A549 (cell line): ENCODE measurements around the gene MED10.

Experiments
- CBX2 ChIP-seq: fragments of 200-600 bp; sonication (generic); IDR thresholded peaks from 2 replicates; pipeline ENCODE4 v1.6.1; 2016; ENCODE audit warnings: low read depth, mild to moderate bottlenecking, borderline replicate concordance
- CTCF ChIP-seq: fragments of >200 bp; sonication (Bioruptor Twin); formaldehyde crosslinking; IDR thresholded peaks from 3 replicates; pipeline ENCODE4 v1.5.1; 2016
- EHMT2 ChIP-seq: fragments of 200-600 bp; sonication (generic); IDR thresholded peaks from 2 replicates; pipeline ENCODE4 v1.6.1; 2016; ENCODE audit warnings: antibody characterized with exemption, low read depth, mild to moderate bottlenecking, moderate library complexity
- ESRRA ChIP-seq: fragments of 150-350 bp; IDR thresholded peaks from 2 replicates; pipeline ENCODE4 v1.6.1; 2014; ENCODE audit warnings: mild to moderate bottlenecking, low read length, borderline replicate concordance
- MAFK ChIP-seq: fragments of 450-650 bp; IDR thresholded peaks from 2 replicates; pipeline ENCODE4 v1.6.1; 2014; ENCODE audit not compliant: partially characterized antibody
- MAX ChIP-seq: IDR thresholded peaks from 2 replicates; pipeline ENCODE4 v1.6.1; 2012
- POLR2A ChIP-seq: IDR thresholded peaks from 2 replicates; pipeline ENCODE4 v1.6.1; 2012; ENCODE audit warnings: mild to moderate bottlenecking, low read length
- RCOR1 ChIP-seq: fragments of 150-350 bp; IDR thresholded peaks from 2 replicates; pipeline ENCODE4 v1.6.1; 2014; ENCODE audit warnings: antibody characterized with exemption, low read length, low read depth
- RFX5 ChIP-seq: fragments of 450-650 bp; IDR thresholded peaks from 2 replicates; pipeline ENCODE4 v1.7.1; 2014; ENCODE audit warnings: antibody characterized with exemption, mild to moderate bottlenecking, moderate library complexity
- SMC3 ChIP-seq: fragments of >200 bp; sonication (Bioruptor Twin); formaldehyde crosslinking; IDR thresholded peaks from 3 replicates; pipeline ENCODE4 v1.6.1; 2018; ENCODE audit warnings: inconsistent platforms
- SREBF2 ChIP-seq: fragments of 450-650 bp; IDR thresholded peaks from 2 replicates; pipeline ENCODE4 v1.6.1; 2014; ENCODE audit warnings: mild to moderate bottlenecking, moderate library complexity
- USF2 ChIP-seq: fragments of 450-650 bp; IDR thresholded peaks from 2 replicates; pipeline ENCODE4 v1.6.1; 2014; ENCODE audit warnings: antibody characterized with exemption
- ZFP36 ChIP-seq: fragments of 450-650 bp; IDR thresholded peaks from 2 replicates; pipeline ENCODE4 v1.6.1; 2014; ENCODE audit warnings: borderline replicate concordance; ENCODE audit not compliant: partially characterized antibody
- TF ChIP-seq, protein P1 (sequence below): fragments of >200 bp; sonication (Bioruptor Twin); formaldehyde crosslinking; IDR thresholded peaks from 2 replicates; pipeline ENCODE4 v1.6.1; 2016

GRCh38 chr5:6349387-6349786 is 29.0 kb downstream of the MED10 start:
- no peak for TF ChIP-seq CTCF
- TF ChIP-seq SMC3 = no peak
- TF ChIP-seq EHMT2 = no peak
- TF ChIP-seq POLR2A = no peak
- TF ChIP-seq ZFP36 = no peak
- TF ChIP-seq, protein P1, sequence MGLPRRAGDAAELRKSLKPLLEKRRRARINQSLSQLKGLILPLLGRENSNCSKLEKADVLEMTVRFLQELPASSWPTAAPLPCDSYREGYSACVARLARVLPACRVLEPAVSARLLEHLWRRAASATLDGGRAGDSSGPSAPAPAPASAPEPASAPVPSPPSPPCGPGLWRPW = no peak
- no peak for TF ChIP-seq RCOR1
- no peak for TF ChIP-seq USF2
- no peak for TF ChIP-seq SREBF2
- TF ChIP-seq CBX2 = no peak
- TF ChIP-seq RFX5 = no peak
- no peak for TF ChIP-seq ESRRA
- no peak for TF ChIP-seq MAX
- no peak for TF ChIP-seq MAFK
